IPS-15b (cell line): Measurements from ENCODE around the gene ARHGAP24.

Experiments
- H3K27me3 ChIP-seq: one replicate; pipeline ENCODE4 v1.6.1; 2013; ENCODE audit warnings: low read length; ENCODE audit not compliant: control insufficient read depth, insufficient read depth
- H3K36me3 ChIP-seq: one replicate; pipeline ENCODE4 v1.6.1; 2013; ENCODE audit warnings: low read length; ENCODE audit not compliant: control insufficient read depth, insufficient read depth
- H3K4me1 ChIP-seq: one replicate; pipeline ENCODE4 v1.6.1; 2013; ENCODE audit warnings: mild to moderate bottlenecking, low read length; ENCODE audit not compliant: control insufficient read depth, insufficient read depth
- H3K4me3 ChIP-seq: one replicate; pipeline ENCODE4 v1.5.1; 2013; ENCODE audit warnings: low read depth, low read length
- H3K9ac ChIP-seq: one replicate; pipeline ENCODE4 v1.6.1; 2013; ENCODE audit warnings: low read depth, mild to moderate bottlenecking, low read length
- H3K9me3 ChIP-seq: one replicate; pipeline ENCODE4 v1.6.1; 2013; ENCODE audit warnings: mild to moderate bottlenecking, low read length; ENCODE audit not compliant: control insufficient read depth, insufficient read depth

Gene ARHGAP24

GRCh38 chr4:85598936-85599335, 124.0 kb downstream of the ARHGAP24 start:
- Histone ChIP-seq H3K9me3 (no peaks in the 10 kb centered on the region), H3K4me3 (no peak overlapping the region), H3K27me3 (no peaks in the 10 kb centered on the region), H3K9ac (no peak overlapping the region), H3K36me3 (no peaks in the 10 kb centered on the region), H3K4me1 (no peaks in the 10 kb centered on the region)

- H3K9me3 ChIP-seq, result no peaks in the 10 kb centered on the region
- H3K27me3 ChIP-seq, result no peaks in the 10 kb centered on the region
- no peaks in the 10 kb centered on the region for H3K36me3 ChIP-seq
- H3K9ac ChIP-seq, result no peak overlapping the region
- H3K4me1 ChIP-seq, result no peaks in the 10 kb centered on the region
- no peak overlapping the region for H3K4me3 ChIP-seq
These were observed 125.6 kb downstream of the ARHGAP24 start for GRCh38 chr4:85600501-85600900.

GRCh38 chr4:85603437-85604336, 128.7 kb downstream of the ARHGAP24 start:
- Histone ChIP-seq H3K9ac (no peak overlapping the region), H3K4me1 (no peaks in the 10 kb centered on the region)

DNA sequence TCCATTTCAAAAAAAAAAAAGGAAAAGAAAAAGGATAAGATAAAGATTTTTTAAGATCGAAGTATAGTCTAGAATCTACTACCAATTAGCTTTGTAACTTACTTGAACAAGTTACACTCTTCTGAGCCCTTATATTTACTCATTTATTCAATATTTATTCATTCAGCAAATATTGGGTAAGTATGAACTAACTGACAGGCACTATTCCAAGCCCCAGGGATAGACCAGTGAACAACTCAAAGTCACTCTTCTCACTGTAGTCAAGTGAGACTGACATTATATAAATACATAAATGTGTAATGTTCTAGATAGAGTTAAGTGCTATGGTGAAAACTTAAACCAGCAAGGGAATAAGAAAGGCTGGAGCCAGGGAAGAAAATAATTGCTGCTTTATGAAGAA, 131.6 kb downstream of the ARHGAP24 start:
- no peaks in the 10 kb centered on the region for H3K9me3 ChIP-seq

More at GRCh38 chr4:85603437-85604336, 128.7 kb downstream of the ARHGAP24 start:
- Histone ChIP-seq H3K9me3 (no peaks in the 10 kb centered on the region), H3K4me3 (no peak overlapping the region), H3K36me3 (no peaks in the 10 kb centered on the region), H3K27me3 (no peaks in the 10 kb centered on the region)

DNA sequence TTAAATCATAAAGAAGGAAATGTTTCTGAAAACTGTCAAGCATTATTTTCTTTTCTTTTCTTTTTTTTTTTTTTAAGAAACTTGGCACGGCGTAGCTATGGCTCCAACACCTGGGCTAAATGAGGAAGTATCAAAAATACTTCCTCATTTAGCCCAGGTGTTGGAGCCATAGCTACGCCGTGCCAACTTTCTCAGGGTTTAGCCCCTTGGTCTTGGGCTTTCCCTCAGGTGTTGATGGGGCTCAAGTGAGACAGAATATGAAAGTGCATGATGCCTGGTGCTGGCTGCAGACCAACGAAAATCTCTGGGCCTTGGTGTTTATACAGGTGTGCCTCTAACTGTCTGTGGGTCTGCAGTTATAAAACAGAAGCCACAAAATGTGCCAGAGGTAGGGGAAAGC, 132.7 kb downstream of the ARHGAP24 start:
- Histone ChIP-seq H3K4me1 (no peaks in the 10 kb centered on the region), H3K27me3 (no peaks in the 10 kb centered on the region), H3K9ac (no peak overlapping the region), H3K4me3 (no peak overlapping the region), H3K36me3 (no peaks in the 10 kb centered on the region), H3K9me3 (no peaks in the 10 kb centered on the region)

More for the DNA sequence above, 131.6 kb downstream of the ARHGAP24 start:
- no peak overlapping the region for H3K4me3 ChIP-seq
- no peaks in the 10 kb centered on the region for H3K27me3 ChIP-seq
- H3K4me1 ChIP-seq, result no peaks in the 10 kb centered on the region
- no peak overlapping the region for H3K9ac ChIP-seq
- H3K36me3 ChIP-seq, result no peaks in the 10 kb centered on the region

- Histone ChIP-seq H3K4me1 (no peaks in the 10 kb centered on the region), H3K36me3 (no peaks in the 10 kb centered on the region), H3K9me3 (no peaks in the 10 kb centered on the region), H3K27me3 (no peaks in the 10 kb centered on the region), H3K9ac (no peak overlapping the region), H3K4me3 (no peak overlapping the region)
These were observed 135.5 kb downstream of the ARHGAP24 start for GRCh38 chr4:85610450-85610849.

GRCh38 chr4:85611661-85612060, 136.7 kb downstream of the ARHGAP24 start:
- Histone ChIP-seq H3K9ac (no peak overlapping the region), H3K4me1 (no peaks in the 10 kb centered on the region), H3K36me3 (no peaks in the 10 kb centered on the region)

GRCh38 chr4:85613901-85614300, 139.0 kb downstream of the ARHGAP24 start:
- H3K9me3 ChIP-seq, result no peaks in the 10 kb centered on the region
- H3K27me3 ChIP-seq, result no peaks in the 10 kb centered on the region
- H3K4me1 ChIP-seq, result no peaks in the 10 kb centered on the region
- H3K4me3 ChIP-seq, result no peak overlapping the region
- no peaks in the 10 kb centered on the region for H3K36me3 ChIP-seq
- no peak overlapping the region for H3K9ac ChIP-seq

More at GRCh38 chr4:85611661-85612060, 136.7 kb downstream of the ARHGAP24 start:
- Histone ChIP-seq H3K27me3 (no peaks in the 10 kb centered on the region), H3K9me3 (no peaks in the 10 kb centered on the region), H3K4me3 (no peak overlapping the region)

GRCh38 chr4:85615952-85616351, 141.0 kb downstream of the ARHGAP24 start:
- no peaks in the 10 kb centered on the region for H3K9me3 ChIP-seq
- no peaks in the 10 kb centered on the region for H3K36me3 ChIP-seq
- H3K4me1 ChIP-seq, result no peaks in the 10 kb centered on the region
- H3K4me3 ChIP-seq, result no peak overlapping the region
- no peak overlapping the region for H3K9ac ChIP-seq
- no peaks in the 10 kb centered on the region for H3K27me3 ChIP-seq

GRCh38 chr4:85617202-85617601, 142.3 kb downstream of the ARHGAP24 start:
- H3K4me3 ChIP-seq, result no peak overlapping the region
- H3K4me1 ChIP-seq, result no peaks in the 10 kb centered on the region

DNA sequence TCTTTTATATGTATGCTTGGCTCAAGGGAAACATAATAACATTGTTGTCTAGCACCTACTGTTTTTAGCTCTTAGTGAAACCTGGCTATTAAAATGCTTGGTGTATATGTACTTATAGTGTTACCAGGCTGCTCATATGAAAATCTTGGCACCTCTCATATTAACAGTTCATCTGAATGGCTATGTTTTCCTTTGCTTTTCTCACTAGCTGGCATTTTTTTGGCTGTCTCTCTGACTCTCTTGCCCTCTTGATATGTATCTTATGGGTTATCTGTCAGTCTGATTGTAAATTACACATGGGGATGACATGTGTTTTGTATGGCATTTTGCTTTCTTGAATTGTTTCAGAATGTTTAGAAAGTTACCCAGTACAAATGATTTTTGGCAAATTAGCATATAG, 158.0 kb downstream of the ARHGAP24 start:
- H3K4me1 ChIP-seq, result no peaks in the 10 kb centered on the region
- H3K9ac ChIP-seq, result no peak overlapping the region
- no peaks in the 10 kb centered on the region for H3K36me3 ChIP-seq

More at GRCh38 chr4:85617202-85617601, 142.3 kb downstream of the ARHGAP24 start:
- Histone ChIP-seq H3K27me3 (no peaks in the 10 kb centered on the region), H3K9ac (no peak overlapping the region), H3K9me3 (no peaks in the 10 kb centered on the region), H3K36me3 (no peaks in the 10 kb centered on the region)

GRCh38 chr4:85637778-85638177, 162.8 kb downstream of the ARHGAP24 start:
- H3K4me1 ChIP-seq, result no peaks in the 10 kb centered on the region
- no peaks in the 10 kb centered on the region for H3K27me3 ChIP-seq
- no peaks in the 10 kb centered on the region for H3K36me3 ChIP-seq

More for the DNA sequence above, 158.0 kb downstream of the ARHGAP24 start:
- Histone ChIP-seq H3K27me3 (no peaks in the 10 kb centered on the region), H3K4me3 (no peak overlapping the region), H3K9me3 (no peaks in the 10 kb centered on the region)

More at GRCh38 chr4:85637778-85638177, 162.8 kb downstream of the ARHGAP24 start:
- no peak overlapping the region for H3K9ac ChIP-seq
- no peaks in the 10 kb centered on the region for H3K9me3 ChIP-seq
- no peak overlapping the region for H3K4me3 ChIP-seq
